Measurements from ENCODE around the gene RHBDF2.

The RHBDF2 gene

DNA sequence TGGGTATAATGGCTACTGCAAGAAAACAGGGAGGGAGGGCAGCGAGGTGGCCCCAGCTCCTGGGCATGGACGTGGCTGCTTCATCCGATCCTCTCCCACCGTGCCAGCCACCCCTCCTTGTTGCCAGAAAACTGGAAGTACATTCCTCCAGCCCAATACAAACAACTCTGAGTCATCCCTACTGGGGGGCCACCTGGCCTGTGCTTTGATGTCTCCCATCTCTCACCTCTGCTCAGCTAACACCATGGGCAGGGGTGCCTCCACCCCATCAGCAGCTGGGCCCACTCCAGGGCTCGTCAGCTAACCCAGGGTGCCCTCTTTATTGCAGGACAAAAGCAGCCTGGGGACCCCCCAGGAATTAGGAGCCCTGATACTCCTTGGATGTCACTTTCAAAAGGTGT is 2.0 kb downstream of the RHBDF2 start:
- DNase-seq: no peak

DNA sequence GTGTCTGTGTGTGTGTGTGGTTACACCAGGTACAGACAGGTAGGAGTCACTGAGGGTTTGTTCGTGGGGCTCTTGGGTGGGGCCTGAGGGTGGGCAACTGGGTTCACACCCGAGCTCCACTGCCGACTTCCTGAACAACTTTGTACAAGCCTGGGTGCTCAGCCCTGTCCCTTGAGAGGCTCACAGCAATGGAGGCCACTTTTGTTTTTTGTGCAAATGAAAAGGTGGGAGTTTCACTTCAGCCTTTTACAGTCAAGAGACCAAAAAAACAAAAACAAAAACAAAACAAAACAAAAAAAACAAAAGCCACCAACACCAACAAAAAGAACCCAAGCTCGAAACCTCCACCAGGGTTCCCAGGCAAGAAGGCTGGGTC is 2.4 kb downstream of the RHBDF2 start:
- DNase-seq: peak in 1 of 2 donors; percentile 20

DNA sequence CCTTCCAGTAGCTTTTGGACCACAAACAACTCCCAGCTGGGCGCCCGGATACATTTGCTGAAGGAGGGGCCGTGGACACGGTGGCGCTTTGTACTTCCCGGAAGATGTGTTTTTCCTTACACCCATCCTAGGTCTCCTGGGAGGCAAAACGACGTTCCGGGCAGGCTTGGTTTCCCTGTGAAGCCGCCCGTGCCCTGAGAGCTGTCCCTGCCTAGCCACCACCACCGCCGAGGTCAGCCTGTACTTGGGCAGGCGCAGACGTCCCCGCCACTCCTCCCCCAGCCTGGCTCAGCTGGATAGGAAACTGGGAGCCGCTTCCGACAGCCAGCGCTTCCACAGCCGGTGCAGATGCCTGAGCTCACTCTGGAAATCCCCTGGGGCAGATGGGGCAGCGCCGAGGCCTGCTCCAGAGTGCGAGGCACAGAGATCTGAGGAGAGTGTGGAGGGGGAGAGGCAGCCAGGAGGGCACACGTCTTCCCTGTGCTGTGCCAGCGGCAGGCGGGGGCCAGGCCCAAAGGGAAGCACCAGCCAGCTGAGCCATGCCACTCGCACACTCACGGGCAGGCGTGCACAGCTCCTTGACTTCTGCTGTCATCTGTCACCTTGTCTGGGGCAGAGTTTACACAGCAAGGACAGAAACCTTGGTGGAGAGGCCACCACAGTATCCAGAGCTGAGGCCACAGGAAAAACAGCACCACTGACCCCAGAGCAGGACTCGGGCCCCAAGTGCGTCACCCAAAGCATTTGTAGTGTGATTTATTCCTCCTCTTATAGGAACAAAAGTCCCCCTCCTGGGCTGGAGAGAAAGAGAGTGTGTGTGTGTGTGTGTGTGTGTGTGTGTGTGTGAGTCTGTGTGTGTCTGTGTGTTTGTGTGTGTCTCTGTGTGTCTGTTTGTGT is 3.0 kb downstream of the RHBDF2 start:
- no peak for DNase-seq

DNA sequence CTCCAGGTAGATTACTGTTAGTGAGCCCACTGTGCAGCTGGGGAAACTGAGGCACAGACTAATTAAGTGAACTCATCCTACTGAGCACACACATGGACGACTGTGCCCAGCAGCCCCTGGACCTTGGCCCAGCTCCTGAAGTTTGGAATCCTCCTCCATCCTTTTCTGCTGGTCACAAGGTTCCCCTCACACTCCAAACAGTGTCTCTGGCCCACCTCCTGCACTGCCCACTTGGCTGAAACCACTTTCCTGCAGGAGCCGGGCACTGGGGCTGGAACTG is 3.6 kb downstream of the RHBDF2 start:
- no peak for DNase-seq

DNA sequence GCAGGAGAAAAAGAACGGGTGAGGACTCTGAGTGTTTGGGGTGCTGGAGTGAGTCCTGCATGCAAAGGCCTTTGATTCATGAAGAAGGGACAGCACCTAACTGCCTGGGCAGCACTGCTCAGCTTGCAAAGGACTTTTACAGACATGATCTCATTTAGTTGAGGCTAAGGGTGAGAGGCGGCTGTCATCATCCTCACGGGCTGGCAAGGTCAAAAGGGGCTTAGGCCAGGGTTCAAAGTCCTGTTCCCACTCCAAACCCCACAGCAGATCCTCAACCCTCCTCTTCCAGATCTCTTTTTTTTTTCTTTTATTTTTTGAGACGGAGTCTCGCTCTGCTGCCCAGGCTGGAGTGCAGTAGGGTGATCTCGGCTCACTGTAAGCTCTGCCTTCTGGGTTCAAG is 4.8 kb downstream of the RHBDF2 start:
- DNase-seq: no peak

DNA sequence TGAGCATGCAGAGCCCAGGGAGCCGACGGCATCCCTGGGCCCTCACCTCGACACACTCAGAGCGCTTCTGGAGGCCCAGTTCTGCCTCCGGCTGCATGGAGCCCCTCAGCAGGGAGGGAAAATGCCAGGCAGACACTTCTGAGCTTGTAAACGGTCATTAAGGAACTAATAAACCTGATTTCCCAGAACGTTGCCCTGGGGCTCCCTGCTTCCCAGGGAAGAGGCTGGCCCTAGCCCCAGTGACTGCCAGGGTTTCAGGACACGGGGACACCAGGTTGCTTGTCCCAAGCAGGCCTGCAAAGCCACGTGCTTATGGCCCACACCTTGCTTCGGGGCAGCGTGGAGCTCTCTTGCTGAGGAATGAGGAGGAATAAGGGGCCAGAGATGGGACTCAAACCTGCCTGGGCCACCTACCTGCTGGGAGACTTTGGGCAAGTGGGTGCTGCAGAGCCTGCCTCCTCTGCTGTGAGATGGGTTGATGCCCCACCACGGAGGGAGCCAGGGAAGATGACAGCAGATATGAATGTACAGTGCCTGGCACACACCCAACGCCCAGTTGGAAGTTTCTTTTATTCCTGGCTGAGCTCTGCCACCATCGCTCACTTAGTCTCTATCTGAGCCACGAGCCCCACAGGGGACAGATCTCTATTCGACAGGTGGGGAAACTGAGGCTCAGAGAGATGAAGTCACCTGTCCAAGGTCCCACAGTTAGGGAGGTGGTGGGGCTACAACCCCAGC is 5.4 kb downstream of the RHBDF2 start:
- no peak for DNase-seq

GRCh38 chr17:76493505-76494167 is 7.6 kb downstream of the RHBDF2 start:
- peak in 1 of 2 donors; percentile 46 for DNase-seq

GRCh38 chr17:76492989-76493501 is 8.2 kb downstream of the RHBDF2 start:
- DNase-seq: peak; percentile 52 to 85

DNA sequence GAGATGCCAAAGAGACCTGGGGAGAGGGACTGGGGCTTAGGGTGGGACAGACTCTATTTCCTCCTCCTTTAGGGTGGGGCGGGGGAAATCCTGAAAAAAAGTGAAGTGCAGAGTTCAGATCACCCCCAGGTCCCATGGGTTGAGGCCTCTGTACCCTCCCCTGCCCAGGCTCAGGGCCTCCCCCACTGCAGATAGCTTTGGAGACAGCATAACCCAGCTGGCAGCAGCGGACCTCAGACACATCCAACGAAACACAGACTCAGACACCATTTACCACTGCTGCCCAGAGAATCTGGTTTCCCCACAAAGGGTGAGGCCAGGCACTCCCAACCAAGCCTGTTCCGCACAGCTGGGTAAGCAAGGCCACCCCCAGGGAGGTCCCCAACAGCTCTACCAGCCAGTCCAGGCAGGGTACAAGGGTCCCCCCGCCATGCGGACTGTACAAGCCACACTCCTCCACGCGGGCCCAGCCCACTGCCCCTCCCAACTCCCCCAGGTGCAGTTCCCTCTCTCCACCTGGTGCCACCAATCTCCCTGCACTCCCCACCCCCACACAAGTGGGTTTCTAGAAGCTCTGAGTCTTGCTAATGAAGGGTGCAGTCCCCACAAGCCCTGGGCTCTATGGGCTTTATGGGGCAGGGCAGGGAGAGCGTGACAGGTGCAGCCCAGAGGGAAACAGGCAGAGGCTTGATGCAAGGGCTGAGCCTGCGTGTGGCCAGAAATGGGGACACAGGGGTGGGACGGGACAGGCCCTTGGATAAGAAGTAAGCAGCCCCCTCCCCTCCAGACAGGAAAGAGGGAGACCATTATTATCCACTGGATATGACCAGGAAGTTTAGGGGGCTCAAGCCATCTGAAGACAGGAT is 8.9 kb downstream of the RHBDF2 start:
- peak in 1 of 2 donors; percentile 41 for DNase-seq

GRCh38 chr17:76491271-76492122 is 9.7 kb downstream of the RHBDF2 start:
- peak in 1 of 2 donors; percentile 39 for DNase-seq

DNA sequence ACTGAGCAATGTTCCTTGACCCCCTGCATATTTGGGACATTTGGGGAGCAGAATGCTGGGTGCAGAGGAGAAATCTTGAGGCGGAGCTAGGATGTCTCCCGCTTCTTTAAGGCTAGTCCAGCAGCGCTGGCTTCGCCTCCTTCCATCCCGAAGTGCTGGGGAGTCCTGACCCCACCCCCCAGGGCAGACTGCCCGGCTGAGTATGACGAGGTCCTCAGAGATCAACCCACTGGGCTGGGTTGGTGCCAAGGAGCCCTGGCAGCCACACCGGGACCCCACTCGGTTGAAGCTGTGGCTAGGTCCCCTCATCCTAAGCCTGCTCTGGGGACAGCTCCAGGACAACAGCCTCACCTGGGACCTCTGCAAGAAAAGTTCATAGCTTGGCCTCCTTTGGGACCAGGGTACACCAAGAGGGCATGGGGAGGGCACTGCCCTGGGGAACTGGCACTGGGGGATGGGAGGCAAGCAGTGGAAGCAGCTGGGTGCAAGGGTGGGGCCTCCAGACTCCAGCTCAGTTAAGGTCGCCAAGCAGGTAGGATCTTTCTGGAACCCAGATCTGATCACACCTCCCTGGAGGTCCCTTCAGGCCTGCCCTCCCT is 11.0 kb downstream of the RHBDF2 start:
- no peak for DNase-seq

DNA sequence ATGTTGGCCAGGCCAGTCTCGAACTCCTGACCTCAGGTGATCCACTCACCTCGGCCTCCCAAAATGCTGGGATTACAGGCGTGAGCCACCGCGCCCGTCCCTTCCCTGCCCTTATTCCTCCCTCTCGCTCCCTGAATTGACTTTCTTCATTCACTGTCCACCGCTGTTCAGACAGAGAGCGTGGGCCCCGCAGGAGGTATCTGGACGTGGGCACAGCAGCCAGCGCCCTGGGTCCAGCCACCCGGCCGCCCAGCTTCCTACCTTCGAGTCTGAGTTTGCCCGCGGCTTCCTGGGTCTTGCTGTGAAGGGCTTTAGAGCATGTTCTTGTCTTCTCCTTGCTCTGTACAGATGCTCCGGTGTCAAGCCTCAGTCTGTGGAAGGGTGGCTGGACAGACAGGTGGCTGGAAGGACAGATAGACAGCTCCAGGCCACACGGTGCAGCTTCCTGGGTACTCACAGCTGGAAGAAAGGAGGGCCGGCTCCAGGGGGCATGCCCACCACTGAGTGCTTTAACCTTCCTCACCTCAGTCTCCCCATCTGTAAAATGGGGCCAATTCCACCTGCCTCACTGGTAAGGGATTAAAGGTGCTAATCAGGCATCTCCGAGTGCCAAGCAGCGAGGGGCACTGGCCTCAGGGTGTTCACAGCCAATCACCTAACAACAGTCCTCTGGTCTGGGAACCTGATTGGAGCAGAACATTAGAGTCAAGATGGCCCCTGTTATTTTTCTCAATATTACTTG is 13.6 kb downstream of the RHBDF2 start:
- DNase-seq: no peak

GRCh38 chr17:76485569-76485968 is 15.7 kb downstream of the RHBDF2 start:
- DNase-seq: no peak

DNA sequence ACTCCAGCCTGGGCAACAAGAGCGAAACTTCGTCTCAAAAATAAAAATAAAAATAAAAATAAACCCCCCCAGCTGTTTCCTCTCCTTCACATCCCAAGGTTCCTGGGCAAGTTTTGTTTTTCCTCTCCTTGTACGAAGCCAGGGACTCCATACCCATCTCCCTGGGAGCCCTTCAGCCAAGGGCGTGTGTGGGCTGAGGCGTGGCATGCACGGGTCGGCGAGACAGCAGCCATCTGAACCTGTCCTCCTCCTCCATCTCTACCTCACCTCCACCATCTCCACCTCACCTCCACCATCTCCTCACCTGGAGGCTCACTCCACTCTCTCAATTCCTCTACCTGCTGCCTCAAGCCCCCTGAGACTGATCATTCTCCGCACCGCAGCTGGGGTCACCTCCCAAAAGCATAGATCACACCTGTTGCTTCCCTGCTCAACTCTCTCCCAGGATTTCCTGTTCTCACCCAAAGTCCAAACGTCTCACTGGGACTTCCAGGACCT is 16.9 kb downstream of the RHBDF2 start:
- no peak for DNase-seq

- peak in 1 of 2 donors; percentile 64 for DNase-seq
These were observed 20.1 kb downstream of the RHBDF2 start for GRCh38 chr17:76481071-76481655.

GRCh38 chr17:76480632-76481031 is 20.6 kb downstream of the RHBDF2 start:
- no peak for DNase-seq

GRCh38 chr17:76479515-76480060 is 21.6 kb downstream of the RHBDF2 start:
- no peak for DNase-seq

- no peak for DNase-seq
These were observed 22.3 kb downstream of the RHBDF2 start for GRCh38 chr17:76478730-76479514.

- DNase-seq: no peak
These were observed 23.1 kb downstream of the RHBDF2 start for GRCh38 chr17:76478097-76478496.

Measured in CD4-positive, alpha-beta T cell treated with Interleukin-4 for 1 hour (primary cell).